ENCODE measurements around the gene TBC1D13.
"Not testable (repeated sequence)": the region's sequence is repeated elsewhere in the genome, so short reads cannot be mapped to it uniquely, and the experiment has no call there.

The TBC1D13 gene

GRCh38 chr9:128847803-128848202, 60.8 kb downstream of the TBC1D13 start:
- no peak for DNase-seq (ENCODE audit: low read depth in 1 of 2, low spot score in 1 of 2)
- no peak for TF ChIP-seq JUND (IDR thresholded peaks at IDR 0.05; ENCODE audit: low read depth)
- in situ Hi-C loops (cut with HindIII; ENCODE audit: low pct_unique_long_range_greater_than_20kb, low sequenced_read_pairs): no loop called here

DNA sequence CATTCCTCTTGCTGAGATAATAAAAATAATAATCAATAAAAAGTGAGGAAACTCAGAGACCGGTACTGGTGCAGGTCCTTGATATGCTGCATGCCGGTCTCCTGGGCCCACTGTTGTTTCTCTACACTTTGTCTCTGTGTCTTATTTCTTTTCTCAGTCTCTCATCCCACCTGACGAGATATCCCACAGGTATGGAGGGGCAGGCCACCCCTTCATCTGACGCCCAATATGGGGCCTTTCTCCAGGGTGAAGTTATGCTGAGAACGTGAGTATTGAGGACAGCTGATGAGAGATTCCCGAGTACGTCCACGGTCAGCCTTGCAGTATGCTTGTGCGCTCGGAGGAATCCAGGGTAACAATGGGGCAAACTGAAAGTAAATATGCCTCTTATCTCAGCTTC, 64.0 kb downstream of the TBC1D13 start:
- DNase-seq (ENCODE audit: low read depth in 1 of 2, low spot score in 1 of 2); in situ Hi-C loops (cut with HindIII; ENCODE audit: low pct_unique_long_range_greater_than_20kb, low sequenced_read_pairs): not testable (repeated sequence)

GRCh38 chr9:128851779-128852600, 64.9 kb downstream of the TBC1D13 start:
- DNase-seq (ENCODE audit: low read depth in 1 of 2, low spot score in 1 of 2): peak in 1 of 2 experiments; percentile 79
- in situ Hi-C loops (cut with HindIII; ENCODE audit: low pct_unique_long_range_greater_than_20kb, low sequenced_read_pairs): not testable (repeated sequence)

GRCh38 chr9:128852646-128853045, 65.6 kb downstream of the TBC1D13 start:
- in situ Hi-C loops (cut with HindIII; ENCODE audit: low pct_unique_long_range_greater_than_20kb, low sequenced_read_pairs); DNase-seq (ENCODE audit: low read depth in 1 of 2, low spot score in 1 of 2): not testable (repeated sequence)

GRCh38 chr9:128854454-128854853, 67.4 kb downstream of the TBC1D13 start:
- DNase-seq (ENCODE audit: low read depth in 1 of 2, low spot score in 1 of 2): not testable (repeated sequence)

GRCh38 chr9:128858476-128858875, 71.4 kb downstream of the TBC1D13 start:
- in situ Hi-C loops (cut with HindIII; ENCODE audit: low pct_unique_long_range_greater_than_20kb, low sequenced_read_pairs); DNase-seq (ENCODE audit: low read depth in 1 of 2, low spot score in 1 of 2): not testable (repeated sequence)

More at GRCh38 chr9:128854454-128854853, 67.4 kb downstream of the TBC1D13 start:
- in situ Hi-C loops (cut with HindIII; ENCODE audit: low pct_unique_long_range_greater_than_20kb, low sequenced_read_pairs): not testable (repeated sequence)

Measured in T47D (cell line).